Stimulated activated CD8-positive, alpha-beta memory T cell treated with anti-CD3 and anti-CD28 coated beads, Interleukin-12 subunit alpha, Interleukin-12 subunit beta, amount 100 ng/mL, for 1 hour (primary cell): ENCODE results near the gene PTPRT.

Experiments used
- DNase-seq: peaks from one replicate; pipeline ENCODE4 v3.0.0-alpha.2; 2020; ENCODE audit warnings: low read depth

The PTPRT gene

GRCh38 chr20:42191140-42191860 is 998.4 kb downstream of the PTPRT start:
- DNase-seq: no peak

GRCh38 chr20:42190084-42190483 is 999.6 kb downstream of the PTPRT start:
- DNase-seq: no peak

- no peak for DNase-seq
Observed at GRCh38 chr20:42186337-42186736, 1003.4 kb downstream of the PTPRT start.

DNA sequence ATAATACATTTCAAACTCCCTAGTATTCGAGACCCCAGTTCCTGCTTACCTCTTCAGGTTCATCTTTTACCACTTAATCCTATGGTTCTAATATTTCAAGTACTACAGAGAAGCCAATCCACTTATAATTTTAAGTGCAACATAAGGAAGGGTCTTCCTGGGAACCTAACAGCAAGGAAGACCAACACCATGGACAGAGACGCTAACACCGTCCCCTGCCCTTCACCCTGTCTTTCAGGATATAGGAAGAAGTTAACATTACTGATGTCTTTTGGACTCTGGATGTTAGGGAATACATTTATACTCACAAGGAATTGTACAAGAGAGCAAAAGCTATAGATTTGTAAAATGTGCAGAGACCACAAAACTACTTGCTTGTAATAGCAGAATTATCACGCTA is 1006.6 kb downstream of the PTPRT start:
- DNase-seq: no peak

- no peak for DNase-seq
Observed at GRCh38 chr20:42181064-42181463, 1008.6 kb downstream of the PTPRT start.

- DNase-seq: no peak
Observed at GRCh38 chr20:42179768-42180167, 1009.9 kb downstream of the PTPRT start.

DNA sequence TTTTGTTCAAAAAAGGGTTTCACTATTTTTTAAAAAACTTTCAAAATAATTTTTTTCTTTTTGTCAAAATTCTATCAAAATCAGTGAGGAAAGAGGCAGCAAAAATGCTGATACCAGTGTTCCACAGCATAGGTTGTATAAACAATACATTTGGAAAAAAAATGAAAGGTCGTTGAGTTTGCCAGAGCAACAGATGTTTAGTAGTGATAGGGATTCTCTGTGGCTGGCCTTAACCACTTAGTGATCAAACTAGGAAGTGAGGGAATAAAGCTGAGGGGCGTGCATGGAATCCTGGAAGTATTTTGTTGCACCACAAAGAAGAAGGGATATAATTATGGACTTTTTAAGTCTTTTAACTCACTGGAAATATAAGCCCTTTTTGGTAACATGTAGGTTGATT is 1016.3 kb downstream of the PTPRT start:
- no peak for DNase-seq

GRCh38 chr20:42164121-42164890 is 1025.4 kb downstream of the PTPRT start:
- no peak for DNase-seq

- DNase-seq: no peak
Observed at GRCh38 chr20:42161228-42161829, 1028.4 kb downstream of the PTPRT start.

DNA sequence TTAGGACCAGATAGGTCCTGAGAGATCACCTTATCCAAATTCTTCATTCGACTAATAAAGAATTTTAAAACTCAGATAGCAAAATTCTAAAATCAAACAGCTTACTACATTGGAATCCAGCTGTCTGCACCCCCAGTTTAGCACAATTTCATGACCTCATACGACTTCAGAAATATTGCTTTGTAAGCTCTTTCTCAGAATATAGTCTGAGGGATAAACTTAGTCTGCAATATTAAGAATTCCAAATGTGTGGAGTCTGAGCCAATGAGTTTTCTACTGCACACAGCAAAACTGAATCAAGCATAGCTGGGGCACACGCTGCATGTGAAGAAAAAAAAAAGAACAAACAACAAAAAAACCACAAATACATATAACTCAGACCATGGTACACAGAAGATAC is 1029.9 kb downstream of the PTPRT start:
- no peak for DNase-seq

GRCh38 chr20:42158272-42158671 is 1031.4 kb downstream of the PTPRT start:
- no peak for DNase-seq

GRCh38 chr20:42155586-42155985 is 1034.1 kb downstream of the PTPRT start:
- no peak for DNase-seq

GRCh38 chr20:42152575-42152974 is 1037.1 kb downstream of the PTPRT start:
- DNase-seq: no peak

DNA sequence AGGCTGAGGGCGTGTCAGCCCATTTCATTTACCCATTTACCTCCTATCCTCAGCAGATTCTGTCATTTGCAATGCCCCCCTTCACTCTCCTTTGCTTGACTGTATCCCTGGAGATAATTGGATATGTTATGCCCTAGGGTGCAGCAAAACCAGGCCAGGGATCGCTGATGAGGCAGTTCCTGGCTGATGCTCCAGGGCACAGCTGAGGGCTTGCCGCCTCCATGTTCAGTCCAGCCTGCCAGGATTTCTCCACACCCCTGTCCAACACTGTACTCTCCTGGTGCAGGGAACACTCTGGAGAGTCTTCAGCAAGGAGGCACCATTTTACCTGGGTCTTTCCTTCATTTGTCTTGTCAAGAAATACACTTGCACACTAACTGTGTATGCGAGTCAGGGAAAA is 1039.5 kb downstream of the PTPRT start:
- no peak for DNase-seq

DNA sequence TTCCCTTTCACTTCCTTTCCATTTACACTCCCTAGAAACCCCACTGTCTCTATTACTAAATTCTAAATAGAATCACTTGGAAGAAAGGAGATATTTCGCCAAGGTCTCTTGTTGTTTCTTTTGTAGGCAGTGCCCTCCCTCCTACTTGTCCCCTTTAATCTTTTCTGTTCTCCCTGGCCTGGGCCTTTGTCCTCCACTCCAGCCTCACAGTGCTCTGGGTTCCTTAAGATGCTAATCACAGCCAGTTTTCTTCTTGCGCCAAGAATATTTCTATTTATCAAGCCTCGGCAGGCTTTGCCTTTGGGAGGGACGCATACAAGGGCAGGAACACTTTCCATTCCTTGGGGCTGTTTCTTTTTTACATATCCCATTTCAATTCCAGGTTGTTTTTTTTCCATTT is 1051.0 kb downstream of the PTPRT start:
- no peak for DNase-seq

DNA sequence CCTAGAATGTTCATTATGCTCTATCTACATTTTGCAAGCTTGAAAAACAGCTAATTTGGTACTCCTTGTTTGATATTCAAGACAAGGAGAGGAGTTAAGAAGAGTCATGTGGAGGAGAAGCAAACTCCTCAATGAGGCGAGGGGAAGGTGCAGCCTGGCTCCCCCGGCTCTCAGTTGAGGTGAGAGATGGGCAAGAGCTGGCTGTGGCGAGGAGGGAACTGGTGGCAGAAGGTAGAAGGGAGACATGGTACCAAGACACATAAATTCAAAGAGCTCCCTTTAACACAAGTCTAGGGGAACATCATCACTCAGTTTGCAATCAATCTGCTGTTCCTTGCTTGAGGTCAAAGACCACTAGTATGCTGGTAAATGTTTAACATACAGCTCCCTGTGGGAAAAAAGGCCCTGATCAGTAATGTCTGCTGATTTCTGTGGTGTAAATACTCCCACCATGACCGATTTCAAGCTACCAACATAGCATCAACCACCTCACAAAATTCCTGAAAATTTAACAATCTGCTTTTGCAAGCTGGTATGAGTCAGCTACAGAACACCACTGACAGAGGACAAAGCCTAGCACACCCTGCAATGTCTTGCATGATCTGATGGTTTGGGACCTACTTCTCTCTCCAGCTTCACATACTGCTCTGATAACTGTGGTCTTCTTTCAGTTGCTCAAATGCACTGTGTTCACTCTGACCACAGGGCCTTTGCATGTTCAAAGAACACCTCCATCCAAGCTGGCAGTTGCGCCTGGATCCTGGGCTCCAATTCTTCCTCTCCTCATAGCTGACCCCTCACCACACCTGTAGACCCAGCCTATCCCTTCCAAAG is 1055.2 kb downstream of the PTPRT start:
- no peak for DNase-seq

DNA sequence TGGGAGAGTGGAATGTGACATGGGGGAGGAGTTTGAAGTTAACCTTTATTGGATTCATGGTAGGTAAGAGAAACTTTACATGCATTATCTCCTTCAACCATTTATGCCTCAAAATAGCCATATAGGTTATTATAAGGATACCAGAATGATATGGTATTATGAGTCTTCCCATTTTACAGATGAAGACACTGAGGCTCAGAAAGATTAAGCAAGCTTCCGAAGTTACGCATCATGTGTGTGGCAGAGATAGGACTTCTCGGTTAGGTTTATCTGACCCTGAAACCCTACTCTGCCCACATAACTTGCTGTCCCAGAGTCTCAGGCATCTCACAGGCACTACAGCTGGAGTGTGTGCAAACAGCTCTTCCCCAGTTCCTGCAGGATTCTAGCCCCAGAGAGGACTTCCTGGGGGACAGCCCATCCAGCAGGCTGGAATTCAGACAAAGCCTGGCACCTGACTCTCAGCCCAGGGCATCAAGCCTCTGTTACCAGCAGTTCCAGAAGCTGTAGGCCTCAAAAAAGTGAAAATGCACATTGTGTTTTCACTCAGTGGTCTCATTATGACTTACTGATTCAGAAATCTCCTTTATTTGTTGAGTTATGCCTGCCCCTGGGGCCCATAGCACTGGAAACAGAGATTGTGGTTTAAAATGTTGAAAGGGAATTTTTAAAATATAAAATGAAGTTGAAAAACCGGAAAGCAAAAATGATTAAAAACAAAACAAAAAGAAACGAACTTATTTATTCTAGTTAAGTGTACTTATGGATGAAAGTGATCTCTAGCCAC is 1058.7 kb downstream of the PTPRT start:
- DNase-seq: no peak

- no peak for DNase-seq
Observed at GRCh38 chr20:42125426-42125825, 1064.3 kb downstream of the PTPRT start.

DNA sequence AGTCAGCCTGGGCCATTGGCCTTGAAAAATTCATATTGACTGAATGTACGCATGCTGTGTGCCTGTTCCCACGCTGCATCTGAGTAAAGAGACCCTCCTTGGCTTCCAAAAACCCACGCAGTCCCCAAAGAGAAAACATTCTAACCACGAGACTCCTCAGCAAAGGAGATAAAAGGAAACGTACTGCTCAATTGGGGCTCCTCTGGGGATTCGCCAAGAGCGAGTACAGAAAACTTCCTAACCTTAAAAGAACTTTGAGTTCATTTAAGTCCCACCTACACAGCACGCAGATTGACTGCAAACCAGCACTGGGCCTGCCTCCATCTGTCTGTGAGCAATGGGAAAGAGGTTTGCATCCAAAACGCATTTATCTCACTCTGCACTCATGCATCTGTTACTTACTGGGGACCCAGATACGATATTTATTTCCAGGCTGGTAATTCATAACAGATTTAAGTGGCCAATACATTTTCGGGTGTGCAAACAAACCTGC is 1065.7 kb downstream of the PTPRT start:
- no peak for DNase-seq

DNA sequence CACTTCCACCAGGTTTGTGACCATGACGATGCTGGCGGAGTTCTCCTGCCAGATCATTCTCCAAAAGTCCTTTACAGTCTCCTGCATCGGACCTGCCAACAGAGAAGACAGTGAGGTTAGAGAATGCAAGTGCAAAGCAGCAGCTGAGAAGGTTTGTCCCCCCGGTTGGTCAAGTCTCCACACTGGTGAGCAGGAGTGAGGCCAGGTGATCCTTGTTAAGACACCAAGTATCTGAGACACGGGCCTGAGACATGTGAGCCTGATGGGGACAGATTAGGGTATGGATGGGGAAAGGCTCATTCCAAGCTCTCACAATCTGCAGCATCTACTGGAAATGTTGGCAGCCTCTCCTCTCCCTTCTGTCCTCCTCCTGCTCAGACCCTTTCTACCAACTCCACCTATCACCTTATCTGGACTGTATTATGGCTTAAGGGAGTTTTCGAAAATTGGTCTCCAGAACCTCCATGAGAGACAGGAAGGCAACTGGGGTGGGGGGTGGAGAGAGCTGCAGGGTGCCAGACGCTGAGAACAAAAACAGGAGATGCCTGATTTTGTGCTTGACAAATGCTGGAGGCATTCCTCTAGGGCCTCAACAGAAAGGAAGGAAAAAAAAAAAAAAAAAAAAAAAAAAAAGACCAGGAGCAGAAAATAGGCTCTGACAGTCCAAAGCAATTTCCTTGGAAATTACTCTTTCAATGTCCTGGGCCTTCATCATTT is 1071.1 kb downstream of the PTPRT start:
- no peak for DNase-seq

DNA sequence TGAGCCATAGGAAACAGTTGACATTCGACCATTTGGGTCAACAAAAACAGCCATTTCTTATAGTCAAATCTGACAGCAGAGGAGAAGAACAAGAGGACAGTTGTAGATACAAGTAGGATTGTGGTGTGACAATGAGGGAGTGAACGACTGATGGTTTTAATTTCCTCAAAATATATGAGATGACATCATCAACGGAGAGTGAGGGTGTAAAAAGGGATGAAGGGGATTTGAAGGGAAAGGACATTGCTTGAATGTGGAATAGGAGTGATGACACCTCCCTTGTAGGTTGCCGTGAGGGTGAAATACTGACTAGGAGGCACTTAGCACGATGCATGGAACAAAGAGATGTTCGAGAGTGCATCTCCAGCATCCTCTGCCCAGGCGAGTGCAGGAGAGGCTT is 1071.7 kb downstream of the PTPRT start:
- DNase-seq: no peak
